Nephron progenitor cell (in vitro differentiated cells): ENCODE measurements around the gene FGD3.
A peak's percentile ranks its signal among the peaks of the same experiment; 100 is the strongest.
"Not testable (repeated sequence)": the region's sequence is repeated elsewhere in the genome, so short reads cannot be mapped to it uniquely, and the experiment has no call there.

Source experiments
- DNase-seq: peaks from one replicate; pipeline ENCODE4 v3.0.0; 2021
- H3K27ac Mint-ChIP-seq: 2 replicates; pipeline ENCODE4 v1.8.0; 2021; ENCODE audit warnings: mild to moderate bottlenecking, moderate library complexity, mixed read lengths
- H3K27me3 Mint-ChIP-seq: 2 replicates; pipeline ENCODE4 v1.8.0; 2021; ENCODE audit warnings: mild to moderate bottlenecking, low read depth, mixed read lengths; ENCODE audit not compliant: poor library complexity
- H3K36me3 Mint-ChIP-seq: 2 replicates; pipeline ENCODE4 v1.8.0; 2021; ENCODE audit warnings: low read depth, mixed read lengths
- H3K4me1 Mint-ChIP-seq: 2 replicates; pipeline ENCODE4 v1.8.0; 2021; ENCODE audit warnings: mixed read lengths
- H3K4me3 Mint-ChIP-seq: 2 replicates; pipeline ENCODE4 v1.8.0; 2021; ENCODE audit warnings: mild to moderate bottlenecking, moderate library complexity, mixed read lengths
- H3K9me3 Mint-ChIP-seq: 2 replicates; pipeline ENCODE4 v1.8.0; 2021; ENCODE audit warnings: mild to moderate bottlenecking, moderate library complexity, mixed read lengths
- CTCF ChIP-seq: fragments of 200-600 bp; sonication (generic); IDR thresholded peaks from 2 replicates; pipeline ENCODE4 v1.5.0; 2021; ENCODE audit warnings: antibody characterized with exemption

FGD3 gene

GRCh38 chr9:92990461-92990860 is 43.1 kb downstream of the FGD3 start:
- peaks cover 61% of the 10 kb centered on the region for H3K9me3 Mint-ChIP-seq
- DNase-seq = no peak
- no peak for TF ChIP-seq CTCF
- H3K36me3 Mint-ChIP-seq = peaks cover 18% of the 10 kb centered on the region
- H3K27me3 Mint-ChIP-seq = peaks cover 9% of the 10 kb centered on the region
- H3K4me3 Mint-ChIP-seq = no peak overlapping the region
- peaks cover 17% of the 10 kb centered on the region for H3K4me1 Mint-ChIP-seq
- H3K27ac Mint-ChIP-seq = no peak overlapping the region

GRCh38 chr9:92992549-92992948 is 45.2 kb downstream of the FGD3 start:
- Mint-ChIP-seq H3K9me3 (peaks cover 65% of the 10 kb centered on the region), H3K4me1 (peaks cover 6% of the 10 kb centered on the region), H3K4me3 (no peak overlapping the region), H3K36me3 (peaks cover 6% of the 10 kb centered on the region), H3K27ac (no peak overlapping the region), H3K27me3 (peaks cover 16% of the 10 kb centered on the region)
- TF ChIP-seq CTCF = no peak
- no peak for DNase-seq

DNA sequence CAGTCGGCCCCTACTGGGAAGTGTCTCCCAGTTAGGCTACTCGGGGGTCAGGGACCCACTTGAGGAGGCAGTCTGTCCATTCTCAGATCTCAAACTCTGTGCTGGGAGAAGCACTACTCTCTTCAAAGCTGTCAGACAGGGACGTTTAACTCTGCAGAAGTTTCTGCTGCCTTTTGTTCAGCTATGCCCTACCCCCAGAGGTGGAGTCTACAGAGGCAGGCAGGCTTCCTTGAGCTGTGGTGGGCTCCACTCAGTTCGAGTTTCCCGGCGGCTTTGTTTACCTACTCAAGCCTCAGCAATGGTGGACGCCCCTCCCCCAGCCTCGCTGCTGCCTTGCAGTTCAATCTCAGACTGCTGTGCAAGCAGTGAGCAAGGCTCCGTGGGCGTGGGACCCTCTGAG is 51.5 kb downstream of the FGD3 start:
- H3K27ac Mint-ChIP-seq, H3K4me1 Mint-ChIP-seq, H3K4me3 Mint-ChIP-seq, DNase-seq: not testable (repeated sequence)
- H3K9me3 Mint-ChIP-seq = peaks cover 74% of the 10 kb centered on the region
- H3K36me3 Mint-ChIP-seq = peaks cover 14% of the 10 kb centered on the region
- peaks cover 13% of the 10 kb centered on the region for H3K27me3 Mint-ChIP-seq

DNA sequence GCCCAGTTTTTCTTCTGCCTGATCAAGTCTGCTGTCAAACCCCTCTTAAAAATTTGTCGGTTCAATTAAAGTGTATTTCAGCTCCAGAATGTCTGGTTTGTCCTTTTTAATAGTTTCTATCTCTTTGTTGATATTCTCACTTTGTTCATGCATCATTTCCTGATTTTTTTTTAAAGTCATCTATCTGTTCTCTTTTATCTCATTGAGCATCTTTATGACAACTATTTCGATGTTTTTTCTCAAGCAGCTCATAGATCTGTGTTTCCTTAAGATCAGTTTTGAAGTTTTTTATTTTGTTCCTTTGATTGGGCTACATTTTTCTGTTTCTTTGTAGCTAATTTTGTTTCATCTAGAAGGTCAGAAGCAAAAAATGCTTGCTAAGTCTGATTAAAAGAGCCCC is 53.7 kb downstream of the FGD3 start:
- DNase-seq = no peak

DNA sequence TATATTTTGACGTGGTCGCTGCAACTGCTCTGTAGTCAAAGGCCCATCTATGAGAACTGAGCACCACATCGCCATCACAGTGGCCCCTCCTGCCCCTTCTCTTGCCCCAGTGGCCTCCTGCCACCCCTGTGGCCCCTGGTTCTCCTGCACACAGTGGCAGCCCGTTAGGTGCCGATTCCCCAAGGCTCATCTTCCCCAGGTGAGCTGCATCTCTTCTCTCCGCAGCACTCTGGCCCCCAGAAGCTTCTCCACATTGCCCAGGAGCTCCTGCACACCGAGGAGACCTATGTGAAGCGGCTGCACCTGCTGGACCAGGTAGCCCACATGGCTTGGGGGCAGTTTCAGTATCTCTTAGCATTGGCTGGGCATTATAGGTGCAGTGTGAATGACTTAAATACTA is 55.4 kb downstream of the FGD3 start:
- Mint-ChIP-seq H3K27ac (no peak overlapping the region), H3K4me1 (no peaks in the 10 kb centered on the region), H3K27me3 (peaks cover 4% of the 10 kb centered on the region), H3K9me3 (peaks cover 39% of the 10 kb centered on the region), H3K36me3 (peaks cover 14% of the 10 kb centered on the region), H3K4me3 (no peak overlapping the region)
- no peak for DNase-seq
- TF ChIP-seq CTCF = no peak

More for the DNA sequence above, 53.7 kb downstream of the FGD3 start:
- Mint-ChIP-seq H3K4me3 (no peak overlapping the region), H3K9me3 (peaks cover 54% of the 10 kb centered on the region), H3K36me3 (peaks cover 14% of the 10 kb centered on the region), H3K27ac (no peak overlapping the region), H3K27me3 (peaks cover 10% of the 10 kb centered on the region), H3K4me1 (no peaks in the 10 kb centered on the region)
- no peak for TF ChIP-seq CTCF

- Mint-ChIP-seq H3K36me3 (peaks cover 14% of the 10 kb centered on the region), H3K4me3 (no peak overlapping the region), H3K4me1 (no peaks in the 10 kb centered on the region), H3K9me3 (peaks cover 28% of the 10 kb centered on the region), H3K27ac (no peak overlapping the region), H3K27me3 (peaks cover 4% of the 10 kb centered on the region)
- peak; percentile 66 for TF ChIP-seq CTCF
- DNase-seq = peak; percentile 65
Observed at GRCh38 chr9:93003552-93004407, 56.5 kb downstream of the FGD3 start.
